NK-92 treated with Interleukin-12 subunit alpha and Interleukin-12 subunit beta, amount 100 ng/mL, for 24 hours (cell line): ENCODE results near the gene TMEM47.

Source experiments
- DNase-seq: peaks from one replicate; lab custom pipeline; 2025; lab: John Stamatoyannopoulos, UW

Gene TMEM47

GRCh38 chrX:34656842-34657725, at the start of gene TMEM47:
TMEM47 (minus strand) TSS chrX:34657285; CDS start chrX:34657029, 256 bp downstream.
- no peak for DNase-seq

DNA sequence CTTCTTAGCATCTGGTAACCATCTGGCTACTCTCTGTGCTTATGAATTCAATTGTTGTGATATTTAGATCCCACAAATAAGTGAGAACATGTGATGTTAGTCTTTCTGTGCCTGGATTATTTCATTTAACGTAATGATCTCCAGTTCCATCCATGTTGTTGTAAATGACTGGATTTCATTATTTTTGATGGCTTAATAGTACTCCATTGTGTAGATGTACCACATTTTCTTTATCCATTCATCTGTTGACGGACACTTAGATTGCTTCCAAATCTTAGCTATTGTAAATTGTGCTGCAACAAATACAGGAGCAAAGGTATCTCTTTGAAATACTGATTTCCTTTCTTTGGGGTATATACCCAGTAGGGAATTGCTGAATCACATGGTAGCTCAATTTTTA, 30.0 kb upstream of the TMEM47 start:
- DNase-seq: no peak

GRCh38 chrX:34659575-34659974, 2.5 kb upstream of the TMEM47 start:
- no peak for DNase-seq

GRCh38 chrX:34658326-34658725, 1.2 kb upstream of the TMEM47 start:
- DNase-seq: no peak

DNA sequence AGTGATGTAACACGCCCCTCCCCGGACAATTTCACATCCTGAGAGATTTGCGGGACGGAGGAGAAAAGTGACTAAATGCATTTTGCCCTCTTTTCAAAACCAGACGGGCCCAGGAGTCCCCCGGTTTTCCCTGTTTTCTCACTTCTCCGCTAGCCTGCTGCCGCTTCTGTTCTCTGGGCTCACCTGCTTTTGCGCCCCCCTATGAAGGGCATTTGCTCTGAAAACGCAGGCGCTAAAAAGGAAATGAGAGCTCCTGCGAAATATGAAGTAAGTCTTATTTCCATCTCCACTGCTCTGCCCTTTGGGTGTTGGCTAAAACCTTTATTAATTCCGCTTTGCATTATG, 613 bp upstream of the TMEM47 start:
- DNase-seq: no peak

GRCh38 chrX:34656467-34656841, 631 bp downstream of the TMEM47 start:
- DNase-seq: no peak

- DNase-seq: no peak
These were observed 1.3 kb downstream of the TMEM47 start for GRCh38 chrX:34655501-34656455.

DNA sequence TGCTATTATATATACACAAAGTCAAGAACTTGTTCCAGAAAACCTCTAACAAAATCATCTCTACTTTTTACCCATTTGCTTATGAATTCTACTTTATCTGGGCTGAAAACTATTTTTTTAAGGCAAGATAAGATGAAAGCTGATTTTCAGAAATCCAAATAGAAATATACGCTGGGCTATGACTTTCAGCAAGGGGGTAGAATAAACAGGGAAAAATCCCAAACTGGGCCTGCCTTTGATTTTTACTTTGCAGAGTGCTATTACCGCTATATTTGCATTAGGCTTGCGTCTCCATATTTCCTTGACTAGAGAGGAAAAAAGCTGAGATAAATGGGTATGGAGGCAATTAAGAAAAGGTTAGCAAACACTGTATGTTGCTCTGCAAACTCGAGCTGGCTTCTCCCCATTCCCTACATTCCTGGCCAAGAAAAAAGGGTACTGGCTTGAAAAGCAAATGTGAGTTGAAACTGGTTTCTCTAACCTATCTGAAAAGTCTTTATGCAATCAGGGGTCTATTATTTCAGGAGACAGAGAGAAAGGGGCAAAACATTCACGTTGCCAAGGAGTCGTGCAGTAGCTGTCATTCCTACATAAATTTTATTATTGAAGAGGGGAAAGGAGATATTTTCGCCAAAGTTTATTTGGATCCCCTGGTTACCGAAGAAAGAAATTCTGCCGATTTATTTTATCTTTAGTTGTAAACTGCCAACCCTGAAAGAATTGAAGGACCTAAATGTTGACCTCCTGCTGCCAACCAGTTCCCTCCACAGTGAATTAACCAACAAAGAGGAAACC, 2.2 kb downstream of the TMEM47 start:
- DNase-seq: no peak

- DNase-seq: no peak
These were observed 3.3 kb downstream of the TMEM47 start for GRCh38 chrX:34653811-34654210.

- DNase-seq: no peak
These were observed 14.2 kb downstream of the TMEM47 start for GRCh38 chrX:34642849-34643248.

- DNase-seq: no peak
These were observed 19.0 kb downstream of the TMEM47 start for GRCh38 chrX:34638116-34638515.

DNA sequence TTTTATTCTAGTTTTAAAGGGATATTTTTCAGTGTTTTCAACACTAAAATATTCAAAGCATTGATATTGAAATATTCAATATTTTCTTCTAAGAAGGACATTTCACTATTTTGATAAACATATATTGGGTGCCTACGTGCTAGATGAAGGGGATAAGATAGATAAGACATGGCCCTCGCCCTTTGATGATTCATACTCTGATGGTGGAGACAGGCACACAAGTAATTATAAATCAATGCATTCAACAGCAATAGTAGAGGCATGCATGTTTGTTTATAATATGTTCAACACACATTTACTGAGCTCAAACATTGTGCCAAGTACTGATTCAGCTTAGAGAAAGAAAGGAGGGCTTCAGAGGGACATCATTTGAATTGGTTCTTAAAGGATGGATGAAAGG, 22.7 kb downstream of the TMEM47 start:
- DNase-seq: no peak

DNA sequence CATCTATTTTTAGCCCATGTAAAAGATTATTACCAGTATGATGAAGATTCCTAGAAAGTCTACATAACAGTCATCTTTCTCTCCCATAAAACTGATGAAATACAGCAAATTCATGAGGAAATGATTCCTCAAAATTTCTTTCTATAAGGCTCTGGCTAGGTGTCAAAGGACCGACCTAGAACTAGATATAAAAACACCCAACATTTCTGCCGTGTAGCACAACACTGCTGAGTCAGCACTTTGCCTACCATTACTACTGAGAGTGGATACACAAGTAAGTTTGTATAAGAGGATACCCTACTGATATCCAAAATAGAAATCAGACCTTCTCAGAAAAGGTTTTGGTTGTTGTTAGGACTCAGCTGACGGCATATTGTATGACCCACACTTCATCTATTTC, 24.7 kb downstream of the TMEM47 start:
- no peak for DNase-seq

- no peak for DNase-seq
These were observed 25.4 kb downstream of the TMEM47 start for GRCh38 chrX:34631479-34632220.

GRCh38 chrX:34629572-34629971, 27.5 kb downstream of the TMEM47 start:
- DNase-seq: no peak

DNA sequence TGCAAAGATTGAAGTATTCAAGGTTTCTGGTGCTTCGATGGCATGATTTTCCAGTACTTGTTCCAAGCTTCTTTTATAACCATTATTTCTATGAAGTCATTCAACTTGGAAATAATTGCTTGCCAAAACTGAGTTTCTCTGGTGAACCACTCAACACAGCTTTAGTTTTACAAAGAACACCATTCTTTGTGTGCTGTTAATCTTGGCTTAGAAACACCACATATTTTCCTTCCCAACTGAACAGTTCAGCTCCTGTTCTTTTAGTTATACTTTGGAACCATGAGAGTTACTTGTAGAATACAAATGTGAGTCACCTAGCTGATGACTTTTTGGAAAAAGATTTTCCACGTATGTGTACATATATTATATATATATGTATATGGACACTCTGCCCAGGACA, 32.7 kb downstream of the TMEM47 start:
- DNase-seq: no peak

- no peak for DNase-seq
These were observed 37.2 kb downstream of the TMEM47 start for GRCh38 chrX:34619920-34620319.

DNA sequence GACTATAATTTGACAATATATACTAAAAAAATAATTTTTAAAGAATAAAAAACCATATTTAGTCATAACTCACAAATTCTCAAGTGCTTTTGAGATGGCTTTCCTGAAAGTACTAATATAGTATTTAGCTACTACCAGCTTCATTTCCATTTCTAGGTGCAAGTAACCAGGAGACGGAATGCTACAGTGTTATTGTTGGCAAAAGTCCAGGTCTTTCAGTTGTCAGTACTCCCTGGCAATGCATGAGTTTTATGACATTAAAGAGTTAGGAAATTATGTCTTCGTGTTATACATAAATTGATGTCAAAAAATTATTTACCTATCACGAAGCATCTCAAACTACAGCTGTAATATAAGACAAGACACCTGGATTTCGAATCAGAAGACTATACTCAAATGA, 45.0 kb downstream of the TMEM47 start:
- DNase-seq: no peak

DNA sequence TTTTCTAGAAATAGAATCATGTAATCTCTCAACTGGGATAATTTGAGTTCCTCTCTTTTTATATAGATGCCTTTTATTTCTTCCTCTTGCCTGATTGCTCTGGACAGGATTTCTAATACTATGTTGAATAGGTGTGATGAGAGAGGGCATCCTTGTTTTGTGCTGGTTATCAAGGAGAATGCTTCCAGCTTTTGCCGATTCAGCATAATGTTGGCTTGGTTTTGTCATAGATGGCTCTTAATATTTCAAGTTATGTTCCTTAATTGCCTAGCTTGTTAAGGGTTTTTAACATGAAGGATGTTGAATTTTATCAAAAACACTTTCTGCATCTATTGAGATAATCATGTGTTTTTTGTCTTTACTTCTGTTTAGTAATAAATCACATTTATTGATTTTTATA, 58.7 kb downstream of the TMEM47 start:
- DNase-seq: no peak

DNA sequence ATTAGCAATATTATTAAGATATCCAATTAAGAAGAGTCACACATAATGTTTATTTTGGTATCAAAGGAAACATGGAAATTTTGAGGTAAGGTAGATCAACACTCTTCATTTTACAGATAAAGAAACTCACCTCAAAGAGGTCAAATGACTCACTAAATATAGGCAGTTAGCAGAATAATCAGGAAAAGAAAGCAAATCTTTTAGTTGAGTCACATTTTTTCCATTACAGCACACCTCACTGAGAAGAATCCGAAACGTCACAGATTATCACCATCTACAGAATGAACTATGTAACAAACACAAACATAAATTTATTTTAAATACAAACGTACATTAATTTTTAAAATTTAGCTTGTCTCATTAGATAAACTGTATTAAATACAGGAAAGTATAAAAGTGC, 70.1 kb downstream of the TMEM47 start:
- DNase-seq: no peak

- no peak for DNase-seq
These were observed 70.7 kb downstream of the TMEM47 start for GRCh38 chrX:34586346-34586911.
